Activated CD8-positive, alpha-beta T cell treated with anti-CD3 and anti-CD28 coated beads for 36 hours (primary cell): ENCODE results near the gene USF2. TPM values are rescaled to one million over a fixed set of nuclear protein-coding genes. Genes with fewer than 3 reads are reported as not detected.

Experiments used
- ATAC-seq: fragments of 200-7000 bp; cut with Tn5 transposase; one replicate; pipeline ENCODE4 v1.10.0; 2021; ENCODE audit warnings: mild to moderate bottlenecking, moderate library complexity
- CTCF ChIA-PET: fragments of 350-600 bp; sonication (Branson Sonifier 250); formaldehyde crosslinking; loops from one replicate; lab custom pipeline; 2021; ENCODE audit warnings: antibody characterized with exemption; lab: Charles Lee
- POLR2A ChIA-PET: fragments of 350-600 bp; sonication (Branson Sonifier 250); formaldehyde crosslinking; loops from one replicate; lab custom pipeline; 2021; ENCODE audit warnings: antibody characterized with exemption; lab: Charles Lee
- DNase-seq: peaks from one replicate; pipeline ENCODE4 v3.0.0-alpha.2; 2020
- H3K27ac Mint-ChIP-seq: one replicate; pipeline ENCODE4 v1.8.0; 2021; ENCODE audit warnings: mild to moderate bottlenecking, mixed read lengths
- H3K27me3 Mint-ChIP-seq: one replicate; pipeline ENCODE4 v1.8.0; 2021; ENCODE audit warnings: mixed read lengths
- H3K36me3 Mint-ChIP-seq: one replicate; pipeline ENCODE4 v1.8.0; 2021; ENCODE audit warnings: low read depth, mixed read lengths
- H3K4me1 Mint-ChIP-seq: one replicate; pipeline ENCODE4 v1.8.0; 2021; ENCODE audit warnings: low read depth, mixed read lengths
- H3K4me3 Mint-ChIP-seq: one replicate; pipeline ENCODE4 v1.8.0; 2021; ENCODE audit warnings: mild to moderate bottlenecking, moderate library complexity, mixed read lengths
- H3K9me3 Mint-ChIP-seq: one replicate; pipeline ENCODE4 v1.8.0; 2021; ENCODE audit warnings: mixed read lengths
- CTCF ChIP-seq: fragments of 200-600 bp; IDR thresholded peaks from one replicate; pipeline ENCODE4 v1.8.0; 2022; ENCODE audit warnings: antibody characterized with exemption, mild to moderate bottlenecking
- intact Hi-C: fragments of 100-400 bp; cut with micrococcal nuclease; formaldehyde crosslinking; loops from one replicate; pipeline ENCODE4 v1.10.0; 2022
- total RNA-seq, 2 experiments: library from RNA; stranded (reverse); gene quantifications; one replicate each; pipeline ENCODE4 v1.2.3, GENCODE V29; 2021

Gene USF2
- total RNA-seq, 2 experiments from 2014 or later, result 111 to 115 TPM

- H3K27ac Mint-ChIP-seq, result peak overlapping the region; percentile 93
- no peak for DNase-seq
- peaks cover 17% of the 10 kb centered on the region for H3K36me3 Mint-ChIP-seq
- POLR2A ChIA-PET, result interaction anchor here (2.1 kb wide), 1 partner anchor 21 kb away, joined by 8 read pairs; no protein-coding TSS in a partner anchor
- CTCF ChIA-PET, result no interaction called here
- H3K4me3 Mint-ChIP-seq, result peak overlapping the region; percentile 87
- peaks cover 6% of the 10 kb centered on the region for H3K9me3 Mint-ChIP-seq
- no peak for TF ChIP-seq CTCF
- H3K27me3 Mint-ChIP-seq, result no peaks in the 10 kb centered on the region
- peaks cover 30% of the 10 kb centered on the region for H3K4me1 Mint-ChIP-seq
- no peak for ATAC-seq
- intact Hi-C loops, result no loop called here
Observed at GRCh38 chr19:35249146-35249847, 19.5 kb upstream of the USF2 start.

GRCh38 chr19:35249848-35250711, 18.7 kb upstream of the USF2 start:
- H3K36me3 Mint-ChIP-seq, result peaks cover 17% of the 10 kb centered on the region
- CTCF ChIA-PET, result interaction anchor here (1.0 to 1.6 kb wide), 3 partner anchors 8 to 96 kb away, joined by 3 to 5 read pairs (median 5); partner anchors contain the start of gene FXYD5
- H3K9me3 Mint-ChIP-seq, result peaks cover 2% of the 10 kb centered on the region
- peak overlapping the region; percentile 87 for H3K4me3 Mint-ChIP-seq
- DNase-seq, result no peak
- peaks cover 30% of the 10 kb centered on the region for H3K4me1 Mint-ChIP-seq
- no peak overlapping the region for H3K27ac Mint-ChIP-seq
- TF ChIP-seq CTCF, result no peak
- intact Hi-C loops, result no loop called here
- POLR2A ChIA-PET, result interaction anchor here (0.9 to 2.1 kb wide), 7 partner anchors 12 to 94 kb away, joined by 3 to 8 read pairs (median 5); no protein-coding TSS in a partner anchor
- ATAC-seq, result no peak
- no peaks in the 10 kb centered on the region for H3K27me3 Mint-ChIP-seq

GRCh38 chr19:35251456-35251855, 17.3 kb upstream of the USF2 start:
- Mint-ChIP-seq H3K36me3 (peaks cover 17% of the 10 kb centered on the region), H3K4me1 (peaks cover 35% of the 10 kb centered on the region), H3K27ac (no peak overlapping the region), H3K4me3 (no peak overlapping the region), H3K27me3 (no peaks in the 10 kb centered on the region), H3K9me3 (no peaks in the 10 kb centered on the region)
- TF ChIP-seq CTCF, result no peak
- CTCF ChIA-PET, result interaction anchor here (1.0 to 1.6 kb wide), 3 partner anchors 10 to 97 kb away, joined by 3 to 5 read pairs (median 5); partner anchors contain the start of gene FXYD5
- DNase-seq (no peak), ATAC-seq (no peak)
- intact Hi-C loops, result no loop called here
- POLR2A ChIA-PET, result interaction anchor here (0.6 to 2.1 kb wide), 6 partner anchors 11 to 132 kb away, joined by 3 to 8 read pairs (median 6); no protein-coding TSS in a partner anchor

GRCh38 chr19:35253316-35254286, 15.2 kb upstream of the USF2 start:
- no peak overlapping the region for H3K27ac Mint-ChIP-seq
- intact Hi-C loops, result no loop called here
- H3K9me3 Mint-ChIP-seq, result no peaks in the 10 kb centered on the region
- ChIA-PET POLR2A (interaction anchor here (1.0 kb wide), 2 partner anchors 8 to 13 kb away, joined by 3 read pairs; no protein-coding TSS in a partner anchor), CTCF (interaction anchor here (2.0 kb wide), 1 partner anchor 187 kb away, joined by 6 read pairs; no protein-coding TSS in a partner anchor)
- peaks cover 17% of the 10 kb centered on the region for H3K36me3 Mint-ChIP-seq
- no peak overlapping the region for H3K4me3 Mint-ChIP-seq
- DNase-seq (no peak), ATAC-seq (no peak)
- no peak for TF ChIP-seq CTCF
- peaks cover 40% of the 10 kb centered on the region for H3K4me1 Mint-ChIP-seq
- H3K27me3 Mint-ChIP-seq, result no peaks in the 10 kb centered on the region
